ENCODE data around the gene CHRD. TPM values are rescaled to one million over a fixed set of nuclear protein-coding genes. Genes with fewer than 3 reads are reported as not detected.
A peak's percentile ranks its signal among the peaks of the same experiment; 100 is the strongest.

The CHRD gene
- total RNA-seq, 6 donors from 2014 or later = 2.1 to 40.9 (median 4.3) TPM

DNA sequence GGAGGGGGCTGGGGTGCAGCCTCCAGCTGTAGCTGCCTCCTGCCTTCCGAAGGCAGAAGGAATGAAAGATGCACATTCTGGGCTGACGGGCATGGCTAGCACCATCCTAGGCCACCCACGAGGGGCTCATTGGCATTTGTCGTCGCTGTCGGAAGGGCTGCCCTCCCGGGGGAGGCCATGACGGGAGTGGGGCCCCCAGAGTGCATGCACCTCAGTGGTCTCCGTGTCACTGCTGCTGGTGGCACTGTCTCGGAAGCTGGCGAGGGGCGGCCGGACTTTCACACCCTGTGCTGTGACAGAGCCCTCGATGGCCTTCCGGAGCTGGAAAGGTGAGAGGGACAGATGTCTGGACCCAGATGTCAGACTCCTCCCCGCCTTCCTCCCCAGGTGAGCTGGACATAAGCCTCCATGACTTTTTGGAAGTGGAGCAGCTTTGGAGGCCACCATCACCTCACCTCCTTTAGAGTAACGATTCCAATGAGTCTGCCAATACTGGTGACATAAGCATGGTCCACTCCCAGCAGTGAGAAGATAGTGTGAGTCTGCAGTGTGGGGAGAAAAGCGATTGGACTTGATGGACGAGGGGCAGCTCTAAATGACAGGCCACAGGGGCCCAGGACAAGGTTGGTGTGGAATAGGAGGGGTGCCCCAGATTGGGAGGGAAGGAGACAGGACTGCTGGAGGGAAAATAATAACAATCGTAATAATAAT, 33.2 kb upstream of the CHRD start:
- TF ChIP-seq, protein P1, sequence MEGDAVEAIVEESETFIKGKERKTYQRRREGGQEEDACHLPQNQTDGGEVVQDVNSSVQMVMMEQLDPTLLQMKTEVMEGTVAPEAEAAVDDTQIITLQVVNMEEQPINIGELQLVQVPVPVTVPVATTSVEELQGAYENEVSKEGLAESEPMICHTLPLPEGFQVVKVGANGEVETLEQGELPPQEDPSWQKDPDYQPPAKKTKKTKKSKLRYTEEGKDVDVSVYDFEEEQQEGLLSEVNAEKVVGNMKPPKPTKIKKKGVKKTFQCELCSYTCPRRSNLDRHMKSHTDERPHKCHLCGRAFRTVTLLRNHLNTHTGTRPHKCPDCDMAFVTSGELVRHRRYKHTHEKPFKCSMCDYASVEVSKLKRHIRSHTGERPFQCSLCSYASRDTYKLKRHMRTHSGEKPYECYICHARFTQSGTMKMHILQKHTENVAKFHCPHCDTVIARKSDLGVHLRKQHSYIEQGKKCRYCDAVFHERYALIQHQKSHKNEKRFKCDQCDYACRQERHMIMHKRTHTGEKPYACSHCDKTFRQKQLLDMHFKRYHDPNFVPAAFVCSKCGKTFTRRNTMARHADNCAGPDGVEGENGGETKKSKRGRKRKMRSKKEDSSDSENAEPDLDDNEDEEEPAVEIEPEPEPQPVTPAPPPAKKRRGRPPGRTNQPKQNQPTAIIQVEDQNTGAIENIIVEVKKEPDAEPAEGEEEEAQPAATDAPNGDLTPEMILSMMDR (IDR thresholded peaks at IDR 0.05) = no peak
- TF ChIP-seq POLR2A (IDR thresholded peaks at IDR 0.05) (no peak), POLR2AphosphoS5 (IDR thresholded peaks at IDR 0.05) (no peak)
- no peak overlapping the region for H3K4me3 ChIP-seq
- no peaks in the 10 kb centered on the region for H3K9me3 ChIP-seq
- peaks cover 0 to 33% (median 21%) of the 10 kb centered on the region in 4 donors for H3K36me3 ChIP-seq
- ATAC-seq (ENCODE audit: low FRiP score in 2 of 2) (no peak), DNase-seq (no peak)
- H3K27ac ChIP-seq = peak overlapping the region in 1 of 4 donors; percentile 32
- 87 to 95% methylated on average over 13 to 20 of the region's 20 CpGs for WGBS, 2 donors
- peaks cover 5 to 19% (median 11%) of the 10 kb centered on the region in 4 donors for H3K4me1 ChIP-seq
- no peaks in the 10 kb centered on the region for H3K27me3 ChIP-seq

DNA sequence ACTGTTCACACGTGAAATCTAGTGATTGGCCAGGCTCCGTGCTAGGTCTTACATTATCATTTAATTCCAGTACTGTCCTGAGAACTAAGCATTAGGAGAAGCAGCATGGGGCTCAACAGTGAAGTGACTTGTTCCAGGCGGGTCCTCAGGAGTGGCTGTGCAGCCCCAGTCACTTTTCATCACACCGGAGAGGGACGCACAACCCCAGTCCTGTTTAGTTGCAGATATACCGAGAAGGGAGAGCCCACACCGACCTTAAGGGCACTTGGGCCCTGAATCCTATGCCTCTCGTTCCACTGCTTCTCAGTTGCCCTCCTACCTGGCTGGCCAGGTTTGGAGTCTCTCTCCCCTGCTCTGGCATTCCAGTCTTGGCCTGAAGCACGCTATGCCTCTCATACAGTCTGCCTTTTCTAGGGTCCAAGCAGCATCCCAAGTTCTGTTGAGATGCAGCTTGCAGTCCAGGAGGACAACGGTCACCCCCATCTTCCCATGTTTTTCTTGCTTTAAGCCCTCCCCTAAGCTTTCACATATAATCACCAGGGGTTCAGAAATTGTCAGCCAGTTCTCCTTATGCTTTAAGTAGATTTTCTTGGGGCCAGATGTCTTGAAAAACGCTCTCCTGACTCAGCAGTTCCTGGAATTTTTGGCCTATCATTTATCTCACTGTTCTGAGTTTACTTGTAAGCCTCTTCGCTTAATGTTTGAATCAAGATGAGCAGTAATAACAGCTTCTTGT, 32.4 kb upstream of the CHRD start:
- TF ChIP-seq EP300 (IDR thresholded peaks at IDR 0.05) = no peak
- no peak for TF ChIP-seq POLR2A (IDR thresholded peaks at IDR 0.05)
- no peak for TF ChIP-seq POLR2AphosphoS5 (IDR thresholded peaks at IDR 0.05)
- TF ChIP-seq, protein P1 (IDR thresholded peaks at IDR 0.05) = no peak
- peaks cover 4 to 12% (median 10%) of the 10 kb centered on the region in 4 donors for H3K4me1 ChIP-seq
- 67 to 71% methylated on average over 12 of the region's 12 CpGs for WGBS, 2 donors
- peaks cover 0 to 25% (median 14%) of the 10 kb centered on the region in 4 donors for H3K36me3 ChIP-seq
- H3K27ac ChIP-seq = no peak overlapping the region
- no peaks in the 10 kb centered on the region for H3K9me3 ChIP-seq
- no peak for ATAC-seq (ENCODE audit: low FRiP score in 2 of 2)
- no peak for DNase-seq
- H3K27me3 ChIP-seq = no peaks in the 10 kb centered on the region
- no peak overlapping the region for H3K4me3 ChIP-seq

DNA sequence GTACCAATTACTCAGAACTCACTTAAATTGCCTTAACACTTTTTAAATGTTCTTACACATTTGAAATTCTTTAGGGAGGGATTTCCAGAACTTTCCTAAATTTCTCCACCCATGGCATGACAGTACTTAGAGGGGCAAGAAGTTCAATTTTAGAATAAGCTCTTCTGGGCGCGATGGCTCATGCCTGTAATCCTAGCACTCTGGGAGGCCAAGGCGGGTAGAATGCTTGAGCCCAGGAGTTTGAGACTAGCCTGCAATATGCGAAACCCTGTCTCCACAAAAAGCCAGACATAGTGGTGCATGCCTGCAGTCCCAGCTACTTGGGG, 31.8 kb upstream of the CHRD start:
- H3K27ac ChIP-seq = no peak overlapping the region
- ATAC-seq (ENCODE audit: low FRiP score in 2 of 2) = no peak
- WGBS, 2 donors = 85 to 87% methylated on average over 4 of the region's 4 CpGs
- no peaks in the 10 kb centered on the region for H3K27me3 ChIP-seq
- H3K4me3 ChIP-seq = no peak overlapping the region
- peaks cover 0 to 19% (median 11%) of the 10 kb centered on the region in 4 donors for H3K36me3 ChIP-seq
- no peaks in the 10 kb centered on the region for H3K9me3 ChIP-seq
- H3K4me1 ChIP-seq = peaks cover 4 to 12% (median 9%) of the 10 kb centered on the region in 4 donors
- TF ChIP-seq EP300 (IDR thresholded peaks at IDR 0.05) = no peak
- no peak for TF ChIP-seq POLR2AphosphoS5 (IDR thresholded peaks at IDR 0.05)
- no peak for TF ChIP-seq POLR2A (IDR thresholded peaks at IDR 0.05)
- TF ChIP-seq, protein P1 (IDR thresholded peaks at IDR 0.05) = no peak
- DNase-seq = no peak

DNA sequence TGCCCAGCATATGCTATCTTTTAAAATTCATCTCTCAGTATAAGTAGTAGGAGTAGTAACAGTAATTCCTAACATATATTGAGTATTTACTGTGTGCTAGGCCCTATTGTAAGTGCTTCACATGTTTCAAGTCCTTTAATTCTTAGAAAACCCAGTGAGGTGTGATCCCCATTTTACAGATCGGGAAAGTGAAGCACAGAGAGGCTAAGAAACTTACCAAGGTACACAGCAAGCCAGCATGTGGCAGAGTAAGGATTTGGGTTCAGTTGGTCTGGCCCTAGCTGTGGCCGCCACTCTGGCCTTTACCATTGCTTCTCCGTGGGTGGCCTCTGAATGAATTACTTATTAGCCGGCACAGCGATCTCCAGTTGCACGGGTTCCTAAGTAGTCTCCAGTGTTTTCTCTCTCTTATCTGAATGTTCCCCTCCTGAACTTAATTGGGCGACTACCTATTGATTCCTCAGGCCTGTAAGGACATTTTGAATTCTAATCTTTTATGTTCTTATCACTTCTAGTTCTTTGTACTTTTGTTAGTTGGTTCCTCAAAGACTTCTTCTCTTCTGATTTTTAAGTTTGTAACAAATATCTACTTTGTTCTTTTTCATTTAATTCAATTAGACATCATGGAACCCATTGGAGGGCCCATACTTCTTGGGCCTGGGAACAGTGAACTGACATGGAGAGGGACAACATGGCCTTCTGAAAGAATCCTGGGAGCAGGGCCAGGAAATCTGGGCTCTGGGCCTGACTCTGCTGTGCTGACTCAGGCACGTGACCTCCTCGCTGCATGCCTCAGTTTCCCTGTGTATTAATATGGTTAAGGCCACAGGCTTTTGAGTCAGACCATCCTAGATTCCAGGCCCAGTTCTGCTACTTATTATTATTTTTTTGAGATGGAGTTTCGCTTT, 30.0 kb upstream of the CHRD start:
- DNase-seq = no peak
- H3K27ac ChIP-seq = no peak overlapping the region
- no peaks in the 10 kb centered on the region for H3K9me3 ChIP-seq
- peaks cover 0 to 5% (median 2%) of the 10 kb centered on the region in 4 donors for H3K36me3 ChIP-seq
- TF ChIP-seq POLR2A (IDR thresholded peaks at IDR 0.05) (no peak), POLR2AphosphoS5 (IDR thresholded peaks at IDR 0.05) (no peak), EP300 (IDR thresholded peaks at IDR 0.05) (no peak)
- TF ChIP-seq, protein P1 (IDR thresholded peaks at IDR 0.05) = no peak
- ATAC-seq (ENCODE audit: low FRiP score in 2 of 2) = no peak
- peaks cover 4 to 12% (median 9%) of the 10 kb centered on the region in 4 donors for H3K4me1 ChIP-seq
- no peaks in the 10 kb centered on the region for H3K27me3 ChIP-seq
- no peak overlapping the region for H3K4me3 ChIP-seq
- WGBS, 2 donors = 86 to 89% methylated on average over 10 of the region's 10 CpGs
